MV-4-11 (cell line): ENCODE measurements around the gene MFSD6L.
A peak's percentile ranks its signal among the peaks of the same experiment; 100 is the strongest.

Experiments used
- DNase-seq: peaks from one replicate; lab custom pipeline; 2025; lab: John Stamatoyannopoulos, UW

The MFSD6L gene, protein sequence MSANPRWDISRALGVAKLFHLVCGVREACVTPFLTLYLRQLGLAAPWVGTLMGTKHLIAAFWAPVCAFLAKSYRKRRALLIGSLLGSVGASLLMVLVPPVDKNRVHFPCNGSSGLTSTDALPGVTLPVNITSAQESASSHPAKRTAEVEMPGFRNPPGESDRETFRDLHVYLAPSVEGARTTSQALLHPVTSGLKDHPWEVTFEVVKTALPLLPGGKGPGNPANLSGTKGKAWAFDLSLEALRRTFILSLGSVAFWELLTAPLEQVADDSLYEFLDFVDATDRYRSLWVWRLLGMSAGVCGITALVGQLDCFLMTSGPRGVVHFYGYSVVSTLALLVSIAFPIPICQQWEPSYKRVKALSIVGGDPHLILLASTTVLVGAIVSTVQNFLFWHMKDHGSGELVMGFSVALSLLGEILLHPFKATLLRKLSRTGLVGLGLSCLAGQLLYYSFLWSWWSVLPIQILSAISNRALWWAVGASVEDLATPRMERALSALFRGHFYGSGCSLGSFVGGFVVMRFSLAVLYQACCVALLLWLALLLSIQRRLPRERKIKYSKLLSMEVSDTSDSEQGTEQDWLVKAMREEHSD

DNA sequence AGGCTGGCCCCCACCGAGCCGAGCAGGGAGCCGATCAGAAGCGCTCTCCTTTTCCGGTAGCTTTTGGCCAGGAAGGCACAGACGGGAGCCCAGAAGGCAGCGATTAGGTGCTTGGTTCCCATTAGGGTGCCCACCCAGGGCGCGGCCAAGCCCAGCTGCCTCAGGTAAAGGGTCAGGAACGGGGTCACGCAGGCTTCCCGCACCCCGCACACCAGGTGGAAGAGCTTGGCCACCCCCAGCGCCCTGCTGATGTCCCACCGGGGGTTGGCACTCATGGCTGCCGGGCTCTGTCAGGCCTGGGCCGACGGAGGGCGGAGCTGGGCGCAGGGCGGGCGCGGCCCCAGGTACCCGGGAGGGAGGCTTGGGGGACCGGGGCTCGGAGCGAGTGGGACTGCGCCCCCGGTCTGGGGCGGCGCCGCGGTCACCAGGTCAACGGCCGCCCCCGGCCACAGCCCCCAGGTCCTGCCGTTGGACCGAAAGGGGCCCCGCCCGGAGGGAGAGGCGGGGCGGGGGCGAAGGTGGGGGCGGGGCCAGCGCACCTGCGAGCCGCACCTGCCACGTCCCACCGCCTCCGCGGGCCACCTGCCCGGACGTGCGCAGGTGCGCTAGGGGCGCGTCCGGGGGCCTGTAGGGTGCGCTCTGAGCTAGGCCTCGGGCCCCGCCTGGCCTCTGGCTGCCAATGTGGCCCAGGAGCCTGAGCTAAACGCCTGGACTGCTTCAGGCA, at the start of gene MFSD6L:
Gene MFSD6L, minus strand, starts transcription at position 520 of the 724 bp plus-strand sequence. Its CDS starts 245 bp downstream, at position 275.
- no peak for DNase-seq

DNA sequence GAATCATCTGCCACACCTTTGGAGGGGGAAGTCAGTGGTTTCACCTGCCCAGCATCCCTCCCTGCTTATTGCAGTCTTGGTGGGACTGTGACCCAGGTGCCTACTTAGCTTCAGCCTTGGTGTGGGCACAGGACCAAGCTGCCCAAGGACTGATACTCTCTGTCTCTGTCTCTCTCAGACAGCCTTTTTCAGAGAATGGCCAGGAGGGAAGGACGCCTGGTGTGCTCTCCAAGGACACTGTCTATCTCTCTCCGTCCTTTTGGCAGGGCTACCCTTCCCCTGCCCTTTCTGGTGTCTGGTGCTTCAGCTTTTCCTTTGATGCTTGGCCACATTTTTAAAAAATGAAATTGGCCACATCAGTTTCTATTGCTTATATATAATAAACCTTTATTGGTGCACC, 48.7 kb upstream of the MFSD6L start:
- DNase-seq = no peak

DNA sequence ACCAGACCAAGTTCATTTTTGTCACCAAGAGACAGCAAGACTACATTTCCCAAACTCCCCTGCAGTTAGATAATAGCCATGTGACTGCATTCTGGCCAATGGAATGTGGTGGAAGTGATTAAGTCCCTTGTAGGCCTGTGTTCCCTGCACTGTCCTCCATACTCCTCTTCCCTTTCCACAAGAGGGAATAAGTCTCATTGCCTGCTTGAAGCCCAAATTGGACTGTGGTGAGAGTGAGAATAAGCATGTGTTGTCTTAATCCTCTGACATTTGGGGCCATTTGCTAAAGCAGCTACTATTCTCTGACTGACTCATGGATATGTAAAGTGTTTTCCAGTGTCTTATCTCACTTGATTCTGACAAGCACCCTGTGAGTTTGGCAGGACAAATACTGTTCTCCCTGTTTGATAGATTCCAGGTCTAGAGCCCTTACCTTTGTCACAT, 47.6 kb upstream of the MFSD6L start:
- DNase-seq = peak; percentile 40

DNA sequence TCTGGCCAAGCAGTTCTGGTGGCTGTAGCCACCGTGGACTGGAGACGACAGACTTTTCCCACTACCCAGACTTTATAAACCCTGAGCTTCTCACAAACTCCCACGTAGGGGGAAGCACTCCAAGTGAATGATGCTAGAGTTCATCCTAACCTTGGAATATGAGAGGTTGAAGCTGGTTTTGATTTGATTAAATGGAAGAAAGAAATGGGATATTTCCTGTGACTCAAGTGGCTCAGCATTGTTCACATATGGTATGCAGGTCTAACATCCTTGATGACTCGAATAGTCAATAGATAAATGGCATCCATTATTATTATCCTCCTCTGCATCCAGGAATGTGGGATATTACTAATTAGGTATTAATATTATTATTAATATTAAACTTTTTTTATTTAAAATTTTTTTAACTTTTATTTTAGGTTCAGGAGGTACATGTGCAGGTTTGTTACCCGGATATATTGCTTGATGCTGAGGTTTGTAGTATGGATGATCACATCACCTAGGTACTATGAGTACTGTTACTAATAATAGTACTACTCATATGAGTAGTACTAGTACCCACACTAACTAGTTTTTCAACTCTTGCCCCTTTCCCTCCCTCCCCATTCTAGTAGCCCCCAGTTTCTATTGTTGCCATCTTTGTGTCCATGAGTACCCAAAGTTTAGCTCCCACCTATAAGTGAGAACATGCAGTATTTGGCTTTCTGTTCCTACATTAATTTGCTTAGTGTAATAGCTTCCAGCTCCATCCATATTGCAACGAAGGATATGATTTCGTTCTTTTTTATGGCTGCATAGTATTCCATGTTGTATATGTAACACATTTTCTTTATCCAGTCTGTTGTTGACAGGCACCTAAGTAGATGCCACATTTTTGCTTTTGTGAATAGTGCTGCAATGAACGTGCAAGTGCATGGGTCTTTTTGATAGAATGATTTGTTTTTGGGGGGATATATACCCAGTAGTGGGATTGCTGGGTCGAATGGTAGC, 45.4 kb upstream of the MFSD6L start:
- no peak for DNase-seq

DNA sequence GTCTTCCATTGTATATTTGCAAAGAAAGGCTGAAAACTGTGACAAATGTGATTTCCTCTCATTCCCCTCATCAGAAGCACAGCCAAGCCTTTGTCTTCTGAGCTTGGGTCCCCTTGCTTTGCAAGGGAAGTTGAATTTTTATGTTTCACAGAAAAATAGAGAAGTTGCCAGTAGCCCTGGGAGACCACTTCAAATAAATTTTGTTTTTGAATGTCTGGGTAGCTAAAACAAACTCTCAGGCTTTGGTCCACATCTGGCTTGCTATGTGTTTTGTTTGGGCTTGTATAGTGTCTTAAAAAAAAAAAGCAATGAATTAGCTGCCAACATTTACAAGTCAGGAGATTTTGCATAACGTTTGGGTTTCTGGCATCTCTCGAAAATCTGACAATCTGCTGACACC, 44.2 kb upstream of the MFSD6L start:
- peak; percentile 13 for DNase-seq

DNA sequence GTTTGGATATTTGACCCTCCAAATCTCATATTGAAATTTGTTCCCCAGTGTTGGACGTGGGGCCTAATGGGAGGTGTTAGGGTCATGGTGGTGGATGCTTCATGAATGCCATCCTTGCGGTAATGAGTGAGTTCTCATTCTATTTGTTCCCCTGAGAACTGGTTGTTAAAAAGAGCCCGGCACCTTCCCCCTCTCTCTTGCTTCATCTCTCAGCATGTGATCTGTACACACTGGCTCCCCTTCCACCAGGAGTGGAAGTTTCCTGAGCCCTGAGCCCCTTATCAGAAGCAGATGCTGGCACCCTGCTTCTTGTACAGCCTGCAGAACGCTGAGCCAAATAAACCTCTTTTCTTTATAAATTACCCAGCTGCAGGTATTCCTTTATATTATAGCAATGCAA, 42.7 kb upstream of the MFSD6L start:
- DNase-seq = no peak

DNA sequence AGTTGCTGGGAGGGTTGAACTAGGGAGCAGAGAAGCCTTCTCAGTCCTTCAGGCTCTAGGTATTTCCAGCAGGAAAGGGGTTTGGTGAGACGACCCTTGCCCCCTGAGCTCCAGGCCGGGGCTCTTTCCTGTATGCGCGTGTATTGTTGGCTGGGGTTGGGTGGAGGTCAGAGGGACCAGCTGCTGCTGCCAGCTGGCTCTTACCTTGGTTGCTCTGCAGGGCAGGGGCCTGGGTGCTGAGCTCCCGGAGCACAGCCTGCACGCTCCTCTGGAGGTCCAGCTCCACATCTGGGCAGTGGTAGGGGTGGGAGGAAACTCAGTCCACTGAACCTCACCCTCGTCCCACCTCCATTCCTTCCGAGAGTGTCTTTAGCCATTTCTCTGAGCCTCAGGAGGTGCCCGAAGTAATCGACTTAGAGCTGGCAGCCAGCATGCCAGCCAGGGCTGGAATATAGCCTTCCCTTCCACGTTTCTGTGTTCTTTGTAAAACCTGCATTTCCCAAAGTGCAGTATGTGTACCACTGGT, 40.3 kb upstream of the MFSD6L start:
- DNase-seq = no peak

DNA sequence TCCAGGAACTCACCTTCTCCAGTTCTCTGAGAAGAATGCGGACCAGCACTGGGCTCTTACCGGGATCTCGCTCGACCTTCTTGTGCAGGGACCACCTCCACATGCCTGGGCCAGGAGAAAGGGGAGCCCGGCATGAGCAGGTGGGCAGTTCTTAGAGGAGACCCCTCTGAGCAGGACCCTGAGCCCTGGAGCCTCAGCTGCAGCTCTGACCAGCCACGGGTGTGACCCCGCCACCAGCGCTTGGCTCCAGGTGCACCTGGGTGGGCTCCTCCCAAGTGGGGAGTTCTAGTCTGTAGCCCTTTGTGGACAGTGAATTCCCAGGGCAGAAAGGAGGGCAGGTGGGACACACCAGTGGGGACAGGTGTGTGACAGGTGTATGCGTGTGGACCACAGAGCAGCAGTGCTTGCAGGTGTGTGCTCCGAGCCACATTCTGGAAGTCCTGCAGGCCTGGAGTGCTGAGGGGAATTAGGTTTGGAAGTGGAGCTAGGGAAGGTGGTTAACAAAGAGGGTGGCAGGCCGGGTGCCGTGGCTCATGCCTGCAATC, 39.5 kb upstream of the MFSD6L start:
- no peak for DNase-seq

DNA sequence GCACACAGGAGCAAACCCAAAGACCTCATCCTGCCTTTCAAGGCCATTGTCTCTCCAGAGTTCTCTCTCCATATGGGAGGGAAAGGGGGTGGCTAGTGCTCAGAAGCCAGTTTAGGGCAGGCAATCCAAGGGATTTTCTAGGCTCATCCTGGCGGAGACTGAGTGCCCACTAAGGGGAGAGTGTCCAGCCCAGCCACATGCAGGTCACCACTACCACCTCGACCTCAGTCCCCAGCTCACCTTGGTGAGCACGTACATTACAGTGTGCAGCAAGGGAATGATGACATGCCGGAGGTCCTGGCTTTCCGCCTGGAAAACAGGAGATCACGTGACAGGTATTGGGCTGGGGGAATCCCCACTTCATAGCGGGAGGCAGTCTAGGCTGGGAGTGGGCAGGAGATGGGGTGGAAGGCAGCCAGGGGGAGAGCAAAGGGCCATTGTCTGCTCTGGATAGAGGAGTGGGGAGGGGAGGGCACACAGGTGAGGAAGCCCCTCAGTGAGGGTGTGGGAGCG, 38.5 kb upstream of the MFSD6L start:
- no peak for DNase-seq

DNA sequence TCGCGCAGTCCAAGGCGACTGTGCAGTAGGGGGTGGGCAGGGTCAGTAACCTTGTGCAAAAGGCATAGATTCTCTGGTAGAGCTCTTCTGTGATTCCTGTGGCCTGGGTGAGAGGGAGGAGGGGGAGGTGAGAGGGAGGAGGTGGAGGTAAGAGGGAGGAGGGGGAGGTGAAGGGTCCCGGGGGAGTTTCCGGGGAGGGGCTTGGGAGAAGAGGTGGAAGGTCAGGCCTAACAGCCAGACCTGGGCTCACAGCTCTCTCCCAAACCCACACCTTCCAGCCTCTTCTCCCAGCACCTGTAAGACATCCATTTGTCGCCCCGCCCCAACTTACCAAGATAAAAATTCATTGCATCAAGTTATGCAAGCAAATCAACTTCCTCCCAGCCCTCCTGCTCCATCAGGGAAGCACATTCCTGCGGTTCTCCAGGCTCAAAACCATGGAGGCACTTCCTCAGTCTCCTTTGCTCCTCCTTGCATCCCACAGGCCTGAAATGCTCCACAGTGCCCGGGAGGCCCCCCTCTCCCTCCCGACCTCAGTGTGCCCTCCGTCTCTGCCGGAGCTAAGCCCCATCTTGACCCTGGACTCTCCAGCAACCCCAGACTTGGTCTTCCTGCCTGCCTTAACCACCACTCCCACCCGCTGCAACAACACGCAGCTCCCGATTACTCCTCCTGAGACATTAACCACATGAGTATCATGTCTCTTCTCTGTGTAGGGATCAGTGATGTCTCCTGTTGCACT, 37.8 kb upstream of the MFSD6L start:
- DNase-seq = no peak

DNA sequence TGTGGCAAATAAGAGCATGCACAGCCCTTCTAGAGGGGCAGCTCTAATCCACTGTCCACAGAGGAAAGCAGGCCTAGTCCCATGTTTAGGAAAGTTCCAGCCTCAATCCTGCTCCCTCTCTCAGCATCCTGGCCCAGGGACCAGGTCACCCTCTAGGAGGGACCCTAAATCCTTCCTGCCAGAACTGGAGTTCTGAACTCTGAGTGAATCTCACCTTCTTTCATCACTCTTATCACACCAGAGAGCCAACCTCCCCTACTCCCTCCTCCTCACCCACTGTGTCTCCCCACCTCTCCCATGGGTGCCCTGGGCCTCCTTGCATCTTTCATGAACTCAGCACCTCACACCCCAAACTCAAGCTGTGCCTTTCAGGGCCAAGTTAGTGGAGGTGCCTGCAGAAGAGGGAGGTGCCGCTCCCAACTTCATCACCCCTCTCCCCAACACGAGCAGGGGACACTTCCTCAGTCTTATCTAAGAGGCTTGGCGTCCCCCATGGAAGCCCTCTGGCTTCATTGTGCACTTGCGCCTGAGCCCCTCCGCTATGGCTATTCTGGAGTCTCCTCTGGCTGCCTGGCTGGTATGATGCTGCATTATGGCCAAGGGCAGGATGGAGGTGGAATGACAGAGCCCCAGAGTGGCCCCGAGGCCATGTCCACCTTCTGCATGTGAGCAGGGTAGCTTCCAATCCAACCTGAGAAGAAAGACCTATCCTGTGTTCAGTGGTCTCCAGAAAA, 36.6 kb upstream of the MFSD6L start:
- DNase-seq = no peak

DNA sequence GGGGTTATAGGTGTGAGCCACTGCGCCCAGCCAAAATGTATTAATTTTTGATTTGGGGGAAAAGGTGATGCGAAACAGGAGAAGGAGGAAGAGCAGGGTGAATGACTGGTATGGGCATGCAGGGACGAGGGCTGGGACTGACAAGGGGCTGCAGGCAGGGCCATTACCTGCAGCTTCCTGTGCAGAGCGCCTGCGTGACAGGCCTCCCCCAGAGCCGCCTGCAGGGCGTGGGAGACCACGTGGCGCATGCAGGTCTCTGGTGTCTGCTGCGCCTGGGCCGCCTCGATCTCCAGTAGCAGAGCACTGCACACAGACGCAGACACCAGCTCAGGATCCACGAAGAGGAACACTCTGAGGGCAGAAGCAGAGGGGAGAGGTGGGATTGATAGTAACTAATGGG, 35.9 kb upstream of the MFSD6L start:
- no peak for DNase-seq

DNA sequence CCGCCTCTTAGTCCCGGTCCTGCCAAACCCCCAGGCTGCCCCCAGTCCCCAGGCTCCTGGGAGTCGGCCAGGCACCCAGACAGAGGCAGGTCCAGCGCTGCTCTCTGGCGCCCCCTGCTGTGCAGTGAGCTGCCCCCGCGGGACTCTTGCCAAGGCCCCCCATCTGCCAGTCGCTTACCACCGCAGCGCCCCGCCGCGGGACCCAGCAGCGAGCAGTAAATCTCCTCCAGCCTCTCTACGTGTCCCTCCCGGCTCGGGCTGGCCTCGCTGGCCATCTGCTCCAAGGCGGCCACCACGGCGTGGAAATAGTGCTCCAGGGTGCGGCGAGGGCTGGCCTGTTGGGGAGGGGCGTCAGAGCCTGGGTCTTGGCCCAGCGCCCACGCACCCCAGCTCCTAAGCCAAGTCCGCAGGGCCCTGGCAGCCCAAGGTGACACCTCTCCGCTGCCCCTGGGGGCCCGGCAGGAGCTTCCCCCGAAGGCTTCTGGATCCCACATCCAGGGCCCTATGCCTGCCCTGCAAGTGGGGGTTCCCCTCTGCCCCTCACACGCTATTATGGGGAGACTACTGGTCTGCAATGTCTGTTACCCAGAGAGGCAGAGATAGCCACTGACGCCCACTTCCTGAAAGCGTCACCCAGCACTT, 33.7 kb upstream of the MFSD6L start:
- DNase-seq = no peak

DNA sequence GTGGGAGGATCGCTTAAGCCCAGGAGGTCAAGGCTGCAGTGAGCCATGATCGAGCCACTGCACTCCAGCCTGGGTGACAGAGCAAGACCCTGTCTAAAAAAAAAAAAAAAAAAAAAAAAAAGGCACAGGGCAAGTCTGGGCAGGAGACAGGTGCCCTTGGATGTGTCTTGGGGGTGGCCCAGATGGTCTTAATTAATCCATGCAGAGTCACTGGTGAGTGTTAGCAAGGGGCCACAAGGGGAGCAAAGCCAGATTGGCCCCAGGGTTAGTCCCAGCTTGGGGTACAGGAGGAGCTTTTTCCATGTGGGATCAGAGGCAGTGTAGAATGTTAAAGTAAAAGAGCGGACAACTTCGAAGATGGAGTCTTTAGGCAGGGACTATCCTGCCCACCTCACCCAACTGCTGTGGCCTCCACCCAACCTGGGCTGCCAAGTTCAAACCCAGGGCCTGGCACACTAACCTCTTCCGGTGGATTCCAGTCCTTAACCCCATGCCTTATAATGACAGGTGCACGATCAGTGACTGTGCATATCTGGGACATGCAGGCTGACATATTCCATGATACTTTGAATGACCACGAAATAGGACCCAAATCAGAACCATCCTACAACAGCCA, 32.2 kb upstream of the MFSD6L start:
- DNase-seq = no peak

DNA sequence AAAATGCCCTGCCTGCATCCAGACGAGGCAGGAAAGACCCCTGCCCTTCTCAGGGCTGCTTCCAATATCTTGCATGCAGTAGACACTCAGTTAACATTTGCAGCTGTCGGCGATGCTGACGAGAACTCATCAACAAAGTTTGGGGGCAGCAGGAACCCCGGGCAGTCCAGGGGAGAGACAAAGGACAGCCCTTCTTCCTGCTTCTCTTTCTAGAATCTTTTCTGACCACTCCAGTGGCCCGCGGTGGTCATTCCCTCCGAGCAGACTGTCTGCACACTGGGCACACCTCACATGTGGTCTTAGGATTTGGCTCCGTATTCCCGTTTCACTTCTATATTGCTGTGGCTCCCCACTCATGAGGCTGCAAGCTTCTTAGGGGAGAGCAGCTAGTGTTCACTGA, 31.0 kb upstream of the MFSD6L start:
- no peak for DNase-seq

DNA sequence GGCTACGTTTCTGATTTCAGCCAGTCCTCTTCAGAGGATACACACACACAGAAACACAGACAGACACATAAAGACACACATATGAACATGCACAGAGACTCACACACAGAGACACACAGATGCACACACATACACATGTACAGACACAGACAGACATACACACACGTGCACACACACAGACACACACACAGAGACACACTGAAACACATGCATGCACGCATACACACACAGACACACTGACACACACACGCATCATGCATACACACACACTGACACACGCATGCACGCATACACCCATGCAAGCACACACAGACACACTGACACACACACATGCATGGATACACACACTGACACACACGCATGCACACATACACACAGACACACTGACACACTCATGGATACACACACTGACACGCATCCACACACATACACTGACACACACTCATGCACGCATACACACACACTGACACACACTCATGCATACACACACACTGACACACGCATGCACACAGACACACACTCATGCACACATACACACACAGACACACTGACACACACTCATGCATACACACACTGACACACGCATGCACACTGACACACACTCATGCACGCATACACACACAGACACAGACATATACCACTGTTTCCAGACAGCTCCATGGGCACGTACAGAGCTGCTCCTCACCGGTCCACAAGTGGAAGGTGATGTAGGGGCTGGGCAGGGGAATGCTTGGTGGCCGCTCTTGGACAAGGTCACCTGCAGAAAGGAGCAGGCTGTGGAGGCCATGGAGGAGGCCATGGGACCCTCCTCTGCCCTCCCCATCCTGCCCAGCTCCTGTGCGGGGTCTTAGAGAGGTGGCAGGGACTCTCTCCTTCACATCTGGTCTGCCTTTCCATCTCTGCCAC, 30.1 kb upstream of the MFSD6L start:
- no peak for DNase-seq

DNA sequence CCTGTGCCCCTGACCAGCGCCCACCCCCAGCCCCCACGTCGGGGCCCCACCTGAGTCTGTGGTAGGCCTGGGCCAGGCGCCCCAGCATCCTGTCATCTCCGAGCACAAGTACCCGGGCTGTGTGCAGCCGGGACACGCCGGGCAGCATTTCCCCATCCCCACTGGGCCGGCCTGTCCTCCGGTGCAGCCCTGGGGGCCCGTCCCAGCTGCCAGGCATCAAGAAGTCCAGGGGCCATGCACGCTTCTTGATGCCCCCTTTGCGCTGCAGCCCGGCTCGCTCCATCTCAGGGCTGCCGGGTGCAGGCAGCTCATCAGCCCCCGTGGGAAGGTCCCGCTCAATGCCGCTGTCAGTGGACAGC, 29.3 kb upstream of the MFSD6L start:
- no peak for DNase-seq
